Measurements from ENCODE around the gene C22orf23. TPM values are rescaled to one million over a fixed set of nuclear protein-coding genes. Genes with fewer than 3 reads are reported as not detected.
A peak's percentile ranks its signal among the peaks of the same experiment; 100 is the strongest.

C22orf23 gene
- total RNA-seq, 2 experiments from 2014 or later = not detected

DNA sequence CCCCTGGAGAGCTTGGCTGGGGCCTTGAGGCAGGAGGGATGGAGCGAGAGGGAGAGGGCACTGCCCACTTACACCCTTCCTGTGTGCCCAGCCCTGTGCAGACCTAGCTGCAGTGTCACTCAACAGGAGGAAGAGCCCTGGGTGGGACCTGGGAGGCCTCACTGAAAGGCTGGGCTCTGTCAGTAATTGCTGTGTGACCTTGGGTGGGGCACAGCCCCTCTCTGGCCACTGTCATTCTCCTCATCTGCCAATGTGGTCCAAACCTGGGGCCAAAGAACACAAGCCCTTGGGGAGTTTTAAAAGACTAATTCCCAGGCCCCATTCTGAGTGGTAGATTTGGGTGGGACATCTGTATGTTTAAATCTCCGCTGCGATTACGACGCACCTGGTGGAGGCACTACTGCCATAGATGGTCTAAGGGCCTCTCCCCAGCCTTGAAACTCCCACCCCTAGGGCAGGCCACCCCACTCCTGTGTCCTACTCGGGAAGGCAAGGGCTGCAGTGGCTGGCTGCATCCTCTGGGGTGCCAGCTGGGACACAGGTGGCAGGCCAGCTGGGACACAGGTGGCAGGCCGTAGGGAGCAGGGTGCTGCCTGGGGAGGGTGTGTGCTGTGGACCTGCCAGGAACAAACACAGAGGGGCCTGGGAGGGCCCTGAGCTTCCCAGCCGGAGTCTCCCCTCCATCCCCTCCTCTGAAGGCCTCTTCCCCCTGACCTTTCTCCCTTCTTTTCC, 43.3 kb upstream of the C22orf23 start:
- H3K9me3 Mint-ChIP-seq = no peaks in the 10 kb centered on the region
- H3K4me3 Mint-ChIP-seq = no peak overlapping the region
- peaks cover 25% of the 10 kb centered on the region for H3K4me1 Mint-ChIP-seq (ENCODE audit: low read depth)
- CTCF ChIA-PET = interaction anchor here (1.1 kb wide), 1 partner anchor 179 kb away, joined by 3 read pairs; no protein-coding TSS in a partner anchor
- POLR2A ChIA-PET = interaction anchor here (0.6 kb wide), 1 partner anchor 955 kb away, joined by 3 read pairs; no protein-coding TSS in a partner anchor
- no peaks in the 10 kb centered on the region for H3K27me3 Mint-ChIP-seq
- TF ChIP-seq, protein P1, sequence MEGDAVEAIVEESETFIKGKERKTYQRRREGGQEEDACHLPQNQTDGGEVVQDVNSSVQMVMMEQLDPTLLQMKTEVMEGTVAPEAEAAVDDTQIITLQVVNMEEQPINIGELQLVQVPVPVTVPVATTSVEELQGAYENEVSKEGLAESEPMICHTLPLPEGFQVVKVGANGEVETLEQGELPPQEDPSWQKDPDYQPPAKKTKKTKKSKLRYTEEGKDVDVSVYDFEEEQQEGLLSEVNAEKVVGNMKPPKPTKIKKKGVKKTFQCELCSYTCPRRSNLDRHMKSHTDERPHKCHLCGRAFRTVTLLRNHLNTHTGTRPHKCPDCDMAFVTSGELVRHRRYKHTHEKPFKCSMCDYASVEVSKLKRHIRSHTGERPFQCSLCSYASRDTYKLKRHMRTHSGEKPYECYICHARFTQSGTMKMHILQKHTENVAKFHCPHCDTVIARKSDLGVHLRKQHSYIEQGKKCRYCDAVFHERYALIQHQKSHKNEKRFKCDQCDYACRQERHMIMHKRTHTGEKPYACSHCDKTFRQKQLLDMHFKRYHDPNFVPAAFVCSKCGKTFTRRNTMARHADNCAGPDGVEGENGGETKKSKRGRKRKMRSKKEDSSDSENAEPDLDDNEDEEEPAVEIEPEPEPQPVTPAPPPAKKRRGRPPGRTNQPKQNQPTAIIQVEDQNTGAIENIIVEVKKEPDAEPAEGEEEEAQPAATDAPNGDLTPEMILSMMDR (IDR thresholded peaks at IDR 0.05) = no peak
- DNase-seq (no peak), ATAC-seq (no peak)
- no peaks in the 10 kb centered on the region for H3K36me3 Mint-ChIP-seq (ENCODE audit: low read depth)
- intact Hi-C loops (cut with micrococcal nuclease) = no loop called here
- H3K27ac Mint-ChIP-seq = peak overlapping the region; percentile 77

DNA sequence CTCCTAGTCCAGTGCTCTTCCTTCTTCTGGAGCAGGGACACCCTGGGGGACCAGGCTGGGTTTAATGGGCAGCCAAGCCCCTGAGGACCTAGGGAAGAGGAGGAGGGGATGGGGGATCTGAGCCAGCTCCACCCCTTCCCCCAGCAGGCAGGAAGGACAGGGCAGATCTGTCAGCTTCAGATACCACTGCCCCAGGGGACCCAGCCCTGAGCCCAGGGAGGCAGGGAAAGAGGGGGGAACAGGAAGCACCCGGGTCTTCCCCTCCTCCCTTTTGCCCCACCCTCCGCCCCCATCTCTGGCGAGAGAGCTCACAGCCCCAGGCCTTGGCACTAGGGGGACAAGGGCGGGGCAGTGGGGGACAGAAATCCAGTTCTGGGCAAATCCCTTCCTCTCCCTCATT, 42.7 kb upstream of the C22orf23 start:
- H3K27ac Mint-ChIP-seq = peak overlapping the region; percentile 77
- ChIA-PET CTCF (interaction anchor here (1.1 kb wide), 1 partner anchor 179 kb away, joined by 3 read pairs; no protein-coding TSS in a partner anchor), POLR2A (no interaction called here)
- no peaks in the 10 kb centered on the region for H3K36me3 Mint-ChIP-seq (ENCODE audit: low read depth)
- intact Hi-C loops (cut with micrococcal nuclease) = no loop called here
- peaks cover 25% of the 10 kb centered on the region for H3K4me1 Mint-ChIP-seq (ENCODE audit: low read depth)
- peak; percentile 13 for DNase-seq
- no peaks in the 10 kb centered on the region for H3K9me3 Mint-ChIP-seq
- ATAC-seq = peak; percentile 13
- H3K4me3 Mint-ChIP-seq = no peak overlapping the region
- TF ChIP-seq, protein P1 (IDR thresholded peaks at IDR 0.05) = no peak
- no peaks in the 10 kb centered on the region for H3K27me3 Mint-ChIP-seq

DNA sequence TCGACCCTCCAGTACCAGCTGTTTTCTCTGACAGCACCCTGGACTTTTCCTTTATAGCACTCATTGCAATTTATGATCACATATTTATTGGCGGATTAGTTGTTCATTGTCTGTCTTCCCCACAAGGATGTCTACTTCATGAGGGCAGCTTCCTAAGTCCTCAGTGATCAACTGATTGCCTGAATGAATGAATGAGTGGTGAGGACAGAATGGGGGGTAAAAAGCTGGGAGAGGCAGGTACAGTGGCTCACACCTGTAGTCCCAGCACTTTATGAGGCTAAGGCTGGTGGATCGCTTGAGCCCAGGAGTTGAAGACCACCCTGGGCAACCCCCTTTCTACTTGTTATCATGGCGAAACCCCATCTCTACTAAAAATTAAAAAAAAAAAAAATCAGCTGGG, 42.1 kb upstream of the C22orf23 start:
- ATAC-seq (no peak), DNase-seq (no peak)
- Mint-ChIP-seq H3K36me3 (ENCODE audit: low read depth) (no peaks in the 10 kb centered on the region), H3K4me3 (no peak overlapping the region), H3K4me1 (ENCODE audit: low read depth) (peaks cover 25% of the 10 kb centered on the region), H3K9me3 (no peaks in the 10 kb centered on the region), H3K27ac (peak overlapping the region; percentile 55), H3K27me3 (no peaks in the 10 kb centered on the region)
- POLR2A ChIA-PET = no interaction called here
- intact Hi-C loops (cut with micrococcal nuclease) = no loop called here
- TF ChIP-seq, protein P1 (IDR thresholded peaks at IDR 0.05) = no peak
- CTCF ChIA-PET = interaction anchor here (1.1 to 1.5 kb wide), 2 partner anchors 57 to 178 kb away, joined by 3 to 5 read pairs; no protein-coding TSS in a partner anchor

DNA sequence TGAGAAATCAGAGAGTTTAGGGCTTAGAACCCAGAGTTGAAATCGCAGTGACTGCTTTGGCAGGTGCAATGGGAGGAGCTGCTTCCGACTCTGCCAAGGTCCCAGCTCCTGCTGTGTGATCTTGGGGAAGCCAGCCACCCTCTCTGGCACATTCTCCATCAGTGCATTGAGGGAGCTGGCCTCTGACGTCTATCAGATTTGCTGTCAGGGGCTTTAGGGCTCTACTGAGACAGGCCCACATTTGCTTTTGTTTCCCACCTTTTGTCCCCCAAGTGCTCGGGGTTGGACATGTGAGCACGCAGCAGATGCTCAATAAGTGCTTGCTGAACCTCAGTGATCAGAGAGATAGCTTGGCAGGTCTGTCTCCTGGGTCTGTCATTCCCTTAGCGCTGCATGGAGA, 41.6 kb upstream of the C22orf23 start:
- TF ChIP-seq, protein P1 (IDR thresholded peaks at IDR 0.05) = no peak
- POLR2A ChIA-PET = no interaction called here
- no peak overlapping the region for H3K4me3 Mint-ChIP-seq
- DNase-seq (no peak), ATAC-seq (no peak)
- peaks cover 25% of the 10 kb centered on the region for H3K4me1 Mint-ChIP-seq (ENCODE audit: low read depth)
- intact Hi-C loops (cut with micrococcal nuclease) = no loop called here
- H3K36me3 Mint-ChIP-seq (ENCODE audit: low read depth) = no peaks in the 10 kb centered on the region
- no peaks in the 10 kb centered on the region for H3K27me3 Mint-ChIP-seq
- no peak overlapping the region for H3K27ac Mint-ChIP-seq
- no peaks in the 10 kb centered on the region for H3K9me3 Mint-ChIP-seq
- CTCF ChIA-PET = interaction anchor here (1.5 kb wide), 1 partner anchor 57 kb away, joined by 5 read pairs; no protein-coding TSS in a partner anchor

DNA sequence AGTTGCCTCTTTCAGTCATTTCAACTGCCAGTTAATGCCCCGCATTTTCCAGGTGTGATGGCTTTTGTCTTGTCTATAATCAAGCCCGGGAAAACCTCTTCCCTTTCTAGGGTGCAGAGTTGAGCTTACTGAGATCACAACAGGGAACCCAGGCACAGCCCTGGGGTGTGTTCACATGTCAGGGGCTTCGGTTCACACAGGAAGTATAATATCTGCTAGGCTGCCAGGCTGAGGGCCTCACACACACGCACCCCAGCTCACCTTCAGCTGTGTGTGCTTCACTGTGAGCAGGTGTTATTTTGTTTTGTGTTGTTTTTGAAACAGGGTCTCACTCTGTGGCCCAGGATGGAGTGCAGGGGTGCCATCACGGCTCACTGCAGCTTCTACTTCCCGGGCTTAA, 40.6 kb upstream of the C22orf23 start:
- TF ChIP-seq, protein P1 (IDR thresholded peaks at IDR 0.05) = no peak
- ChIA-PET CTCF (interaction anchor here (1.5 to 3.0 kb wide), 2 partner anchors 29 to 58 kb away, joined by 5 to 14 read pairs; no protein-coding TSS in a partner anchor), POLR2A (interaction anchor here (0.6 kb wide), 1 partner anchor 490 kb away, joined by 3 read pairs; no protein-coding TSS in a partner anchor)
- no peaks in the 10 kb centered on the region for H3K27me3 Mint-ChIP-seq
- no peaks in the 10 kb centered on the region for H3K9me3 Mint-ChIP-seq
- ATAC-seq (peak; percentile 42), DNase-seq (peak; percentile 9)
- no peak overlapping the region for H3K4me3 Mint-ChIP-seq
- H3K4me1 Mint-ChIP-seq (ENCODE audit: low read depth) = peaks cover 25% of the 10 kb centered on the region
- H3K27ac Mint-ChIP-seq = peak overlapping the region; percentile 55
- intact Hi-C loops (cut with micrococcal nuclease) = no loop called here
- no peaks in the 10 kb centered on the region for H3K36me3 Mint-ChIP-seq (ENCODE audit: low read depth)

Measured in activated CD8-positive, alpha-beta T cell treated with anti-CD3 and anti-CD28 coated beads for 36 hours (primary cell).